Measurements from ENCODE around the gene CYTH3. TPM values are rescaled to one million over a fixed set of nuclear protein-coding genes. Genes with fewer than 3 reads are reported as not detected.

The CYTH3 gene
- total and polyA plus RNA-seq, 2 of the 4 experiments (the other 2 are of a cell fraction) = 14.2 to 34.8 TPM

- dilution Hi-C loops (cut with HindIII; ENCODE audit: low sequenced_read_pairs, unreplicated experiment) (no loop called here), in situ Hi-C loops (cut with MboI; ENCODE audit: low sequenced_read_pairs) (no loop called here), intact Hi-C loops (cut with micrococcal nuclease) (no loop called here)
- DNase-seq (no peak), ATAC-seq (ENCODE audit: low read depth) (no peak)
- Histone ChIP-seq H2BK5ac (ENCODE audit: low read depth, low read length, poor library complexity, severe bottlenecking) (no peak overlapping the region), H4K20me1 (ENCODE audit: insufficient read depth, low read length) (peaks cover 38% of the 10 kb centered on the region; the same call in 1 of the 2 replicates), H4K91ac (ENCODE audit: insufficient read depth, low read depth, low read length) (no peak overlapping the region), H3K36me3 (ENCODE audit: control insufficient read depth, insufficient read depth, low read length) (0 out of 2 replicates have a peak, but pooled peaks cover 1% of the 10 kb centered on the region), H4K5ac (ENCODE audit: low read depth, low read length) (no peak overlapping the region), H3K9ac (ENCODE audit: low read depth, low read length) (no peak overlapping the region), H3K4me1 (ENCODE audit: control insufficient read depth, insufficient read depth, low read length) (0 out of 2 replicates have a peak, but pooled peaks cover 5% of the 10 kb centered on the region), H2AK9ac (replicated peaks; ENCODE audit: low read depth, low read length, poor library complexity) (no peak overlapping the region), H3K4me2 (ENCODE audit: low read depth, low read length) (no peak overlapping the region), H3K23ac (ENCODE audit: low read depth, low read length) (0 out of 2 replicates have a peak overlapping the region, but pooled peaks have one; percentile 8), H3K27me3 (ENCODE audit: control insufficient read depth, insufficient read depth, low read length) (no peaks in the 10 kb centered on the region), H3K14ac (replicated peaks; ENCODE audit: low read depth, low read length) (no peak overlapping the region), H3K4me3 (ENCODE audit: insufficient read depth, low read depth, low read length) (no peak overlapping the region), H2BK20ac (ENCODE audit: low read depth, low read length) (no peak overlapping the region), H2BK15ac (ENCODE audit: low read depth, low read length) (no peak overlapping the region), H3K9me3 (ENCODE audit: control insufficient read depth, insufficient read depth, low read length) (no peaks in the 10 kb centered on the region), H2BK120ac (ENCODE audit: low read depth, low read length) (no peak overlapping the region), H3K4ac (ENCODE audit: low read depth, low read length) (no peak overlapping the region), H3K18ac (ENCODE audit: low read depth, low read length) (no peak overlapping the region), H2AK5ac (ENCODE audit: low read depth, low read length) (no peak overlapping the region), H3K9me1 (ENCODE audit: insufficient read depth, low read length) (peaks cover 14% of the 10 kb centered on the region), H3K27ac (ENCODE audit: insufficient read depth, low read length) (no peak overlapping the region), H2AFZ (replicated peaks; ENCODE audit: low read length, poor library complexity) (no peak overlapping the region), H3K79me1 (ENCODE audit: low read depth in 1 of 2, low read length in 2 of 2) (peaks cover 32 to 65% of the 10 kb centered on the region in 2 experiments), H3K56ac (ENCODE audit: extremely low read depth, insufficient read depth, low read length) (no peak overlapping the region), H4K8ac (ENCODE audit: low read depth in 2 of 2, low read length in 2 of 2) (no peak overlapping the region)
- POLR2A ChIA-PET (ENCODE audit: unreplicated experiment) = no interaction called here
- no TSS peak for BruUV-seq (replicated peaks)
- CTCF ChIA-PET = interaction anchor here (0.6 kb wide), 1 partner anchor 45 kb away, joined by 3 read pairs; no protein-coding TSS in a partner anchor
- TF ChIP-seq NFE2L2 (IDR thresholded peaks at IDR 0.05; ENCODE audit: low read depth, low read length) (no peak), FOS (IDR thresholded peaks at IDR 0.05; ENCODE audit: low read depth, low read length) (no peak), CTCF (conservative IDR thresholded peaks at IDR 0.05; ENCODE audit: low read depth, low read length) (no peak), MAZ (IDR thresholded peaks at IDR 0.05; ENCODE audit: borderline replicate concordance, low read depth, low read length) (no peak), RFX5 (IDR thresholded peaks at IDR 0.05; ENCODE audit: low read depth, low read length) (no peak), ELK1 (IDR thresholded peaks at IDR 0.05; ENCODE audit: borderline replicate concordance, low read depth, low read length) (no peak), CHD1 (IDR thresholded peaks at IDR 0.05; ENCODE audit: low read depth, low read length) (no peak), USF2 (IDR thresholded peaks at IDR 0.05; ENCODE audit: low read depth, low read length) (no peak), MXI1 (IDR thresholded peaks at IDR 0.05; ENCODE audit: borderline replicate concordance, low read depth, low read length) (no peak), CEBPB (IDR thresholded peaks at IDR 0.05; ENCODE audit: low read depth, low read length) (no peak), RCOR1 (IDR thresholded peaks at IDR 0.05; ENCODE audit: insufficient replicate concordance, low read length) (no peak), RAD21 (IDR thresholded peaks at IDR 0.05; ENCODE audit: low read length) (no peak), BHLHE40 (IDR thresholded peaks at IDR 0.05; ENCODE audit: low read depth, low read length) (no peak), POLR2A (IDR thresholded peaks at IDR 0.05; ENCODE audit: low read depth, low read length) (no peak), MAFK (IDR thresholded peaks at IDR 0.05; ENCODE audit: low read depth, low read length) (no peak), SMC3 (IDR thresholded peaks at IDR 0.05; ENCODE audit: low read depth, low read length) (no peak)
- no CpG with 5 or more reads among the region's 4 CpGs for WGBS, 2 experiments (ENCODE audit: extremely low coverage in 2 of 2, insufficient read length in 1 of 2)
Measured at GRCh38 chr7:6269527-6269926, 2.9 kb downstream of the CYTH3 start.
